Measurements from ENCODE around the gene ZNG1A.
"Not testable (repeated sequence)": the region's sequence is repeated elsewhere in the genome, so short reads cannot be mapped to it uniquely, and the experiment has no call there.

The ZNG1A gene

GRCh38 chr9:178970-179383 is at the start of gene ZNG1A:
Gene ZNG1A, minus strand, starts transcription at chr9:179056. Its CDS starts 87 bp downstream, at chr9:178969.
- not testable (repeated sequence) for DNase-seq (ENCODE audit: low spot score)

GRCh38 chr9:227860-228259 is 49.0 kb upstream of the ZNG1A start:
- DNase-seq (ENCODE audit: low spot score): no peak

- DNase-seq (ENCODE audit: low spot score): no peak
Observed at GRCh38 chr9:224582-225520, 46.0 kb upstream of the ZNG1A start.

- DNase-seq (ENCODE audit: low spot score): no peak
Observed at GRCh38 chr9:224026-224425, 45.2 kb upstream of the ZNG1A start.

- no peak for DNase-seq (ENCODE audit: low spot score)
Observed at GRCh38 chr9:223152-223551, 44.3 kb upstream of the ZNG1A start.

GRCh38 chr9:221989-222776 is 43.3 kb upstream of the ZNG1A start:
- no peak for DNase-seq (ENCODE audit: low spot score)

- no peak for DNase-seq (ENCODE audit: low spot score)
Observed at GRCh38 chr9:219670-220365, 41.0 kb upstream of the ZNG1A start.

GRCh38 chr9:219036-219435 is 40.2 kb upstream of the ZNG1A start:
- DNase-seq (ENCODE audit: low spot score): not testable (repeated sequence)

- DNase-seq (ENCODE audit: low spot score): no peak
Observed at GRCh38 chr9:217950-218349, 39.1 kb upstream of the ZNG1A start.

GRCh38 chr9:216866-217265 is 38.0 kb upstream of the ZNG1A start:
- DNase-seq (ENCODE audit: low spot score): no peak

GRCh38 chr9:215631-216155 is 36.8 kb upstream of the ZNG1A start:
- no peak for DNase-seq (ENCODE audit: low spot score)

- DNase-seq (ENCODE audit: low spot score): peak; percentile 28
Observed at GRCh38 chr9:214648-215493, 36.0 kb upstream of the ZNG1A start, which contains the start of gene DOCK8. Gene DOCK8, plus strand, starts transcription at chr9:214865. Its CDS starts 112 bp downstream, at chr9:214977.

- DNase-seq (ENCODE audit: low spot score): no peak
Observed at GRCh38 chr9:214351-214647, 35.4 kb upstream of the ZNG1A start.

- not testable (repeated sequence) for DNase-seq (ENCODE audit: low spot score)
Observed at GRCh38 chr9:213901-214300, 35.0 kb upstream of the ZNG1A start.

GRCh38 chr9:212297-212696 is 33.4 kb upstream of the ZNG1A start:
- no peak for DNase-seq (ENCODE audit: low spot score)

GRCh38 chr9:211557-211956 is 32.7 kb upstream of the ZNG1A start:
- no peak for DNase-seq (ENCODE audit: low spot score)

- no peak for DNase-seq (ENCODE audit: low spot score)
Observed at GRCh38 chr9:211036-211435, 32.2 kb upstream of the ZNG1A start.

GRCh38 chr9:209143-209758 is 30.4 kb upstream of the ZNG1A start:
- DNase-seq (ENCODE audit: low spot score): no peak

- DNase-seq (ENCODE audit: low spot score): no peak
Observed at GRCh38 chr9:206481-206880, 27.6 kb upstream of the ZNG1A start.

- not testable (repeated sequence) for DNase-seq (ENCODE audit: low spot score)
Observed at GRCh38 chr9:199601-200000, 20.7 kb upstream of the ZNG1A start.
